ENCODE results near the gene LRRC4B.

DNA sequence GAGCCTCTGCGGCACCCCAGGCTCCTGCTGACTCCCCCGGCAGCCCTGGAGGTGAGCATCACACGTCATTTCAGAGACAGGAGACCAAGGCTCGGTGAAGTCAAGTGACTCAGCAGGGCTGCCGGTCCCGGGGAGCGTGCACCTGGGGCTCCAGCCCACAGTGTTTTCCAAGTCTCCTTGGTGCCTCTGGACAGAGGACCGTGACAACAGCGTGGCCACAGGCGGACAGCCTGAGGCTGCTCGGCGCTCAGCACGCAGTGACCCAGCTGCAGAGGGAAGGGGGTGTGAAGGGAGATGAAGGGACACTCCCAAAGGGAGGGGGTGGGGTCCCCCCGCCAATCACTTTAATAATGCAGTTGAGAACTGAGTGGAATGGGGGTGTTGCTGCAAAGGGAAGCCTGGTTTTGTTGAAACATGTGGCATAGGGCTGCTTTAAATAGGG is 37.0 kb downstream of the LRRC4B start:
- TF ChIP-seq POLR2A (IDR thresholded peaks at IDR 0.05) (no peak), EP300 (IDR thresholded peaks at IDR 0.05) (no peak), POLR2AphosphoS5 (IDR thresholded peaks at IDR 0.05) (no peak)
- TF ChIP-seq, protein P1, sequence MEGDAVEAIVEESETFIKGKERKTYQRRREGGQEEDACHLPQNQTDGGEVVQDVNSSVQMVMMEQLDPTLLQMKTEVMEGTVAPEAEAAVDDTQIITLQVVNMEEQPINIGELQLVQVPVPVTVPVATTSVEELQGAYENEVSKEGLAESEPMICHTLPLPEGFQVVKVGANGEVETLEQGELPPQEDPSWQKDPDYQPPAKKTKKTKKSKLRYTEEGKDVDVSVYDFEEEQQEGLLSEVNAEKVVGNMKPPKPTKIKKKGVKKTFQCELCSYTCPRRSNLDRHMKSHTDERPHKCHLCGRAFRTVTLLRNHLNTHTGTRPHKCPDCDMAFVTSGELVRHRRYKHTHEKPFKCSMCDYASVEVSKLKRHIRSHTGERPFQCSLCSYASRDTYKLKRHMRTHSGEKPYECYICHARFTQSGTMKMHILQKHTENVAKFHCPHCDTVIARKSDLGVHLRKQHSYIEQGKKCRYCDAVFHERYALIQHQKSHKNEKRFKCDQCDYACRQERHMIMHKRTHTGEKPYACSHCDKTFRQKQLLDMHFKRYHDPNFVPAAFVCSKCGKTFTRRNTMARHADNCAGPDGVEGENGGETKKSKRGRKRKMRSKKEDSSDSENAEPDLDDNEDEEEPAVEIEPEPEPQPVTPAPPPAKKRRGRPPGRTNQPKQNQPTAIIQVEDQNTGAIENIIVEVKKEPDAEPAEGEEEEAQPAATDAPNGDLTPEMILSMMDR (IDR thresholded peaks at IDR 0.05) = no peak

Data from upper lobe of left lung (tissue), 4 donors.